WTC11 (cell line): Measurements from ENCODE around the gene STAG1. TPM values are rescaled to one million over a fixed set of nuclear protein-coding genes. Genes with fewer than 3 reads are reported as not detected.

ENCODE experiments used
- ATAC-seq: fragments of 200-7000 bp; cut with Tn5 transposase; 2 replicates; pipeline ENCODE4 v1.10.0; 2021; ENCODE audit warnings: mild to moderate bottlenecking, moderate library complexity
- CTCF ChIA-PET: fragments of 300-600 bp; sonication (Branson Sonifier 250); formaldehyde crosslinking; loops from one replicate; lab custom pipeline; 2021; ENCODE audit warnings: antibody characterized with exemption; lab: Charles Lee
- POLR2A ChIA-PET: fragments of 350-600 bp; sonication (Branson Sonifier 250); formaldehyde crosslinking; loops from one replicate; lab custom pipeline; 2021; ENCODE audit warnings: antibody characterized with exemption; lab: Charles Lee
- DNase-seq: peaks from one replicate; pipeline ENCODE4 v3.0.0; 2021; ENCODE audit warnings: low spot score
- H3K27ac Mint-ChIP-seq: 2 replicates; pipeline ENCODE4 v1.8.0; 2021; ENCODE audit warnings: mixed read lengths
- H3K27me3 Mint-ChIP-seq: 2 replicates; pipeline ENCODE4 v1.8.0; 2021; ENCODE audit warnings: low read depth, mild to moderate bottlenecking, moderate library complexity, mixed read lengths
- H3K36me3 Mint-ChIP-seq: 2 replicates; pipeline ENCODE4 v1.8.0; 2021; ENCODE audit warnings: mixed read lengths
- H3K4me1 Mint-ChIP-seq: 2 replicates; pipeline ENCODE4 v1.8.0; 2022; ENCODE audit warnings: mixed read lengths
- H3K4me3 Mint-ChIP-seq: 2 replicates; pipeline ENCODE4 v1.8.0; 2021; ENCODE audit warnings: mild to moderate bottlenecking, moderate library complexity, mixed read lengths
- H3K9me3 Mint-ChIP-seq: 2 replicates; pipeline ENCODE4 v1.8.0; 2021; ENCODE audit warnings: mixed read lengths
- AR ChIP-seq: fragments of 250-450 bp; sonication (Bioruptor Pico); IDR thresholded peaks from 2 replicates; pipeline ENCODE4 v1.9.0; 2021; ENCODE audit warnings: mild to moderate bottlenecking
- CBFB ChIP-seq: sonication (generic); formaldehyde crosslinking; IDR thresholded peaks from 2 replicates; pipeline ENCODE4 v1.8.1; 2022; ENCODE audit warnings: mild to moderate bottlenecking, low read depth, missing genetic modification reagents
- E2F5 ChIP-seq: sonication (generic); formaldehyde crosslinking; IDR thresholded peaks from 2 replicates; pipeline ENCODE4 v1.8.1; 2022; ENCODE audit warnings: mild to moderate bottlenecking, moderate library complexity, missing genetic modification reagents
- GABPB1 ChIP-seq: sonication (generic); formaldehyde crosslinking; IDR thresholded peaks from 2 replicates; pipeline ENCODE4 v1.8.1; 2023; ENCODE audit warnings: mild to moderate bottlenecking, missing genetic modification reagents
- GRHL2 ChIP-seq: fragments of 250-450 bp; sonication (Bioruptor Pico); IDR thresholded peaks from 2 replicates; pipeline ENCODE4 v1.8.0; 2022; ENCODE audit warnings: mild to moderate bottlenecking, moderate library complexity; ENCODE audit not compliant: insufficient replicate concordance, severe bottlenecking
- HMGA2 ChIP-seq: fragments of 250-450 bp; sonication (Bioruptor Pico); IDR thresholded peaks from 2 replicates; pipeline ENCODE4 v1.4.0; 2021; ENCODE audit warnings: mild to moderate bottlenecking, moderate library complexity
- IRF1 ChIP-seq: sonication (generic); formaldehyde crosslinking; IDR thresholded peaks from 2 replicates; pipeline ENCODE4 v1.8.0; 2023; ENCODE audit warnings: missing genetic modification reagents
- NFE2L1 ChIP-seq: sonication (generic); formaldehyde crosslinking; IDR thresholded peaks from 2 replicates; pipeline ENCODE4 v1.8.1; 2023; ENCODE audit warnings: missing genetic modification reagents
- NR1H2 ChIP-seq: sonication (generic); formaldehyde crosslinking; IDR thresholded peaks from 2 replicates; pipeline ENCODE4 v1.9.0; 2021; ENCODE audit warnings: mild to moderate bottlenecking, moderate library complexity, missing genetic modification reagents
- PRDM15 ChIP-seq: sonication (generic); formaldehyde crosslinking; IDR thresholded peaks from 2 replicates; pipeline ENCODE4 v1.8.0; 2022; ENCODE audit warnings: missing genetic modification reagents
- PREB ChIP-seq: sonication (generic); formaldehyde crosslinking; IDR thresholded peaks from 2 replicates; pipeline ENCODE4 v1.8.1; 2022; ENCODE audit warnings: mild to moderate bottlenecking, missing genetic modification reagents, moderate library complexity, borderline replicate concordance
- SOX15 ChIP-seq: fragments of 250-450 bp; sonication (Bioruptor Pico); IDR thresholded peaks from 2 replicates; pipeline ENCODE4 v1.9.0; 2021; ENCODE audit warnings: mild to moderate bottlenecking
- ZNF121 ChIP-seq: sonication (generic); formaldehyde crosslinking; IDR thresholded peaks from 2 replicates; pipeline ENCODE4 v1.8.0; 2023; ENCODE audit warnings: missing genetic modification reagents
- ZNF416 ChIP-seq: fragments of 250-450 bp; sonication (Bioruptor Pico); IDR thresholded peaks from 2 replicates; pipeline ENCODE4 v1.9.0; 2021; ENCODE audit warnings: mild to moderate bottlenecking, inconsistent platforms
- ZNF425 ChIP-seq: fragments of 250-450 bp; sonication (Bioruptor Pico); conservative IDR thresholded peaks from 2 replicates; pipeline ENCODE4 v1.9.0; 2021; ENCODE audit warnings: mild to moderate bottlenecking
- ZNF671 ChIP-seq: fragments of 250-450 bp; sonication (Bioruptor Pico); IDR thresholded peaks from 2 replicates; pipeline ENCODE4 v1.8.0; 2021; ENCODE audit warnings: mild to moderate bottlenecking
- total RNA-seq: library from RNA; stranded (reverse); gene quantifications from 3 replicates; pipeline ENCODE4 v1.2.3, GENCODE V29; 2021

The STAG1 gene
- total RNA-seq, 1 experiment from 2014 or later = 20.7 TPM

GRCh38 chr3:136595913-136596697, 156.1 kb downstream of the STAG1 start:
- H3K27ac Mint-ChIP-seq = no peak overlapping the region
- DNase-seq = no peak
- ATAC-seq = no peak
- H3K27me3 Mint-ChIP-seq = no peaks in the 10 kb centered on the region
- no peaks in the 10 kb centered on the region for H3K9me3 Mint-ChIP-seq
- POLR2A ChIA-PET = no interaction called here
- H3K36me3 Mint-ChIP-seq = no peaks in the 10 kb centered on the region
- peaks cover 9% of the 10 kb centered on the region for H3K4me1 Mint-ChIP-seq
- no peak overlapping the region for H3K4me3 Mint-ChIP-seq
- no peak for TF ChIP-seq NR1H2 (CRISPR knock-in tag)
- TF ChIP-seq CBFB (CRISPR knock-in tag) = no peak
- TF ChIP-seq AR (CRISPR knock-in tag) = no peak
- TF ChIP-seq, all 79 proteins: peak for 0
- CTCF ChIA-PET = interaction anchor here (1.0 kb wide), 1 partner anchor 156 kb away, joined by 3 read pairs; the partner anchor contains the start of gene STAG1

GRCh38 chr3:136586580-136586979, 165.6 kb downstream of the STAG1 start:
- no peaks in the 10 kb centered on the region for H3K27me3 Mint-ChIP-seq
- H3K27ac Mint-ChIP-seq = no peak overlapping the region
- CTCF ChIA-PET = interaction anchor here (1.0 kb wide), 1 partner anchor 166 kb away, joined by 3 read pairs; no protein-coding TSS in a partner anchor

GRCh38 chr3:136584728-136585127, 167.4 kb downstream of the STAG1 start:
- DNase-seq (no peak), ATAC-seq (no peak)
- ChIA-PET POLR2A (no interaction called here), CTCF (no interaction called here)
- Mint-ChIP-seq H3K27ac (no peak overlapping the region), H3K36me3 (no peaks in the 10 kb centered on the region), H3K4me1 (no peaks in the 10 kb centered on the region), H3K27me3 (no peaks in the 10 kb centered on the region), H3K9me3 (no peaks in the 10 kb centered on the region), H3K4me3 (no peak overlapping the region)
- TF ChIP-seq GABPB1 (no peak), GRHL2 (CRISPR knock-in tag) (no peak), PRDM15 (no peak), IRF1 (CRISPR knock-in tag) (no peak), NFE2L1 (no peak), PREB (CRISPR knock-in tag) (no peak), HMGA2 (CRISPR knock-in tag) (no peak), ZNF425 (CRISPR knock-in tag) (no peak), ZNF416 (no peak), SOX15 (no peak)

More at GRCh38 chr3:136586580-136586979, 165.6 kb downstream of the STAG1 start:
- H3K36me3 Mint-ChIP-seq = no peaks in the 10 kb centered on the region
- no peak for TF ChIP-seq ZNF121
- TF ChIP-seq ZNF671 (CRISPR knock-in tag) = no peak
- no peak for TF ChIP-seq E2F5
- H3K4me3 Mint-ChIP-seq = no peak overlapping the region
- H3K4me1 Mint-ChIP-seq = no peaks in the 10 kb centered on the region
- ATAC-seq (no peak), DNase-seq (no peak)
- H3K9me3 Mint-ChIP-seq = no peaks in the 10 kb centered on the region
- POLR2A ChIA-PET = interaction anchor here (0.9 to 1.0 kb wide), 2 partner anchors 11 to 15 kb away, joined by 3 read pairs; no protein-coding TSS in a partner anchor
